Activated CD4-positive, alpha-beta T cell treated with anti-CD3 and anti-CD28 coated beads, Interleukin-2, amount 50 U/mL, for 48 hours (primary cell): ENCODE measurements around the gene SIPA1L3.
A peak's percentile ranks its signal among the peaks of the same experiment; 100 is the strongest.
"Not testable (repeated sequence)": the region's sequence is repeated elsewhere in the genome, so short reads cannot be mapped to it uniquely, and the experiment has no call there.

Experiments used
- DNase-seq, 2 experiments: peaks; one replicate each; pipeline ENCODE4 v3.0.0-alpha.2; 2020

The SIPA1L3 gene, protein sequence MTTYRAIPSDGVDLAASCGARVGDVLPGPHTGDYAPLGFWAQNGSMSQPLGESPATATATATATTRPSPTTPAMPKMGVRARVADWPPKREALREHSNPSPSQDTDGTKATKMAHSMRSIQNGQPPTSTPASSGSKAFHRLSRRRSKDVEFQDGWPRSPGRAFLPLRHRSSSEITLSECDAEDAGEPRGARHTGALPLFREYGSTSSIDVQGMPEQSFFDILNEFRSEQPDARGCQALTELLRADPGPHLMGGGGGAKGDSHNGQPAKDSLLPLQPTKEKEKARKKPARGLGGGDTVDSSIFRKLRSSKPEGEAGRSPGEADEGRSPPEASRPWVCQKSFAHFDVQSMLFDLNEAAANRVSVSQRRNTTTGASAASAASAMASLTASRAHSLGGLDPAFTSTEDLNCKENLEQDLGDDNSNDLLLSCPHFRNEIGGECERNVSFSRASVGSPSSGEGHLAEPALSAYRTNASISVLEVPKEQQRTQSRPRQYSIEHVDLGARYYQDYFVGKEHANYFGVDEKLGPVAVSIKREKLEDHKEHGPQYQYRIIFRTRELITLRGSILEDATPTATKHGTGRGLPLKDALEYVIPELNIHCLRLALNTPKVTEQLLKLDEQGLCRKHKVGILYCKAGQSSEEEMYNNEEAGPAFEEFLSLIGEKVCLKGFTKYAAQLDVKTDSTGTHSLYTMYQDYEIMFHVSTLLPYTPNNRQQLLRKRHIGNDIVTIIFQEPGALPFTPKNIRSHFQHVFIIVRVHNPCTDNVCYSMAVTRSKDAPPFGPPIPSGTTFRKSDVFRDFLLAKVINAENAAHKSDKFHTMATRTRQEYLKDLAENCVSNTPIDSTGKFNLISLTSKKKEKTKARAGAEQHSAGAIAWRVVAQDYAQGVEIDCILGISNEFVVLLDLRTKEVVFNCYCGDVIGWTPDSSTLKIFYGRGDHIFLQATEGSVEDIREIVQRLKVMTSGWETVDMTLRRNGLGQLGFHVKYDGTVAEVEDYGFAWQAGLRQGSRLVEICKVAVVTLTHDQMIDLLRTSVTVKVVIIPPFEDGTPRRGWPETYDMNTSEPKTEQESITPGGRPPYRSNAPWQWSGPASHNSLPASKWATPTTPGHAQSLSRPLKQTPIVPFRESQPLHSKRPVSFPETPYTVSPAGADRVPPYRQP (N-terminal part only)

DNA sequence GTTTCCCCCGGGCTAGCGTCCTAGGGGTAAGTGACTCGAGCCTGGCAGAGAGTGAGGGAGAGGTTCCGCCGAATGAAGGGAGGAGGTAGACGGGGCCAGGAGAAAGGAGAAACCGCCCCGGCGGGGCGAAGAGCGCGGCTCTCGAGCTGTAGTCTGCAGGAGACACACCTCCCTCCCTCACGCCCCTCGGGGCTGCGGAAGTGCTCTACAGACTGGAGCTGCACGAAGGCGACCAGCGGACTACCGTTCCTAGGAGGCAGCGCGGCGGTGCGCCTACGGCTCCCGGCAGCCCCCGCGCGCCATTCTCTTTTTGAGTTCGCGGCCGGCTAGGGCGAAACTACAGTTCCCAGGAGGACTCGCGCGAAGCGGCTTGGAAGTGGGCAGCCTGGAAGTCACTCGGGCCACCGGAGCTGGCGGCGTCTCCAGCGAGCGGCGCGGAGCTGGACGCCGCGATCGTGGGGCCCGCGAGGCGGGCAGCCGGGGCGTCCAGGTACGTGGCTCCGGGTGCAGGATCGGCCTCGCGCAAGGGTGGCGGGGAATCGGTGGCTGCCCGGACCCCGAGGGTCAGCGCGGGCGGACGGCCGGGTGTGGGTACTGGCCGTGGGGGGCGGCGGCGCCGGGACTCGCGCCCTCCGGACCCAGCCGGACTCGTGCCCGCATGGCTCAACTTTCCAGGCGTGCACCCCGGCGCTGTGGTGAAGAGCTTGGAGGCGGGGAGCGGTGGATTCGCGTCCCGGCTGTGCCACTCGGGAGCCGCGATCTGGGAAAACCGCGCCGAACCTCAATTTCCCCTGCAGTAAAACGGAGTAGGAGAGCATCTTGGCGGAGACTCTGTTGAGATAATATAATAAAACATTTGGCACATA is at the start of gene SIPA1L3:
Gene SIPA1L3, plus strand, starts transcription at position 340 of the 866 bp plus-strand sequence. CDS start 174,358 bp downstream, outside the sequence.
- peak; percentile 93 to 94 for DNase-seq

DNA sequence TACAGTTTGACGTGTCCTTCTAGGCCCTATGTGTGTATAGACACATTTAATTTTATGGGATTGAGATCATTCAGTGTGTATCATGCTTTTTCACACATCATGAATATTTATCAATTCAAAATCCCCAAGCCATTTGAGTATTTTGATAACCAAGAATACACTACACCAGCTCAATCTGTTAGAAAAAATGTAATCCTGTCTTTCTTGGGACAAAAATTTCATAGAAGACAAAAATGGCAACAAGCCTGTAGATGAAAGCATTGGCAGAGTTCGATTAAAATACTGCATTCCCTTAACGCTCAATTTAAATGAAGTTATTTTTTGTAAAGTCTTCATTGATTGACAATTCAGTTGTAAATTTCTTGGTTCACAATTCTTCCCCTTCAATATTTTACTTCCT is 42.5 kb upstream of the SIPA1L3 start:
- DNase-seq = no peak

DNA sequence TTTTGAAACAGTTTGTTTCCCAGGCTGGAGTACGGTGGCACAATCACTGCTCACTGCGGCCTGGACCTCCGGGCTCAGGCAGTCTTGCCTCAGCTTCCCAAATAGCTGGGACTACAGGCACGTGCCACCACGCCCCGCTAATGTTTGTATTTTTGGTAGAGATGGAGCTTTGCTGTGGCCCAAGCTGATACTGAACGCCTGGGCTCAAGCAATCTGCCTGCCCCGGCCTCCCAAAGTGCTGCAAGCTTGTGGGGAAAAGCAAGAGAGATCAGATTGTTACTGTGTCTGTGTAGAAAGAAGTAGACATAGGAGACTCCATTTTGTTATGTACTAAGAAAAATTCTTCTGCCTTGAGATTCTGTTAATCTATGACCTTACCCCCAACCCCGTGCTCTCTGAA is 41.1 kb upstream of the SIPA1L3 start:
- DNase-seq = not testable (repeated sequence)

DNA sequence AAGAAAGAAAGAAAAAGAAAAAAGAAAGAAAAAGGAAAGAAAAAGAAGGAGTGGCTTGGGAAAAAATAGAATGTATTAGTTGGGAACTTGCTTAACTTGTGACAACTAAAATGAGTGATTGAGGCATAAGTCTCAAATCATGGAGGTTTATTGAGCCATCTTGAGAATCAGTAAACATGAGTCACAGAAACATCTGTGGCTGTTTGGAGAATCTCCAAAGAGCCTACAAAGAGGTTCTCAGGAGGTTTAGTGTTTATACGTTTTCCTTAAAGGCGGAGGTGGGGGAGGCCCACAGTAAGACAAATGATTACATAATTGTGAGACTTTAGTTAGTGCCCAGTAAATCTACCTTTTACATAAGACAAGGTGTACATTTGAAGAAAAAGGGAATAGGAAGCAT is 39.2 kb upstream of the SIPA1L3 start:
- DNase-seq = no peak

DNA sequence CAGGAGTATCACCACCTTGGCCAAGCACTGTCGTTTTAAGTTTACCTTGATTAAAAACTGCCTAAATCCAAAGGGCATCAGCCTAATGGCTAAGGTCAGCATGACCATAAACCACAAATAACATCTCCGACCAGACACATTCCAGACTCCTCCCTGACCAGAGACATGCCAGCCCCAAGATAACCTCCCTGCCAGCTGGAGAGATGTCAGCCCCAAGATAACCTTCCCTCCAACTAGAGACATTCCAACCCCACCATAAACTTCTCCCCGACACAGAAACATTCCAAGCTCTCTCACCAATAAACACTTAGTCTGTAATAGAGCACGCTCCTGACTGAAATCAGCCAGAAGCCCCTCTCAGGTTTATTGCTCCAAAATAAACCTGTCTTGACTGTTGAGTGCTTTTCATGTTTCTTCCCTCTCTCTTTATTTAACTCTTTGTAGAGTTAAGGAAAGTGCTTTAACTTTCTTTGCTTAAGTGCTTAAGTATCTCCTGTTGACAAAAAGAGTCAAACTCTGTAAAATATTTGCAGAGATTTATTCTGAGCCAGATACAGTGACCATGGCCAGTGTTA is 37.2 kb upstream of the SIPA1L3 start:
- DNase-seq = no peak

DNA sequence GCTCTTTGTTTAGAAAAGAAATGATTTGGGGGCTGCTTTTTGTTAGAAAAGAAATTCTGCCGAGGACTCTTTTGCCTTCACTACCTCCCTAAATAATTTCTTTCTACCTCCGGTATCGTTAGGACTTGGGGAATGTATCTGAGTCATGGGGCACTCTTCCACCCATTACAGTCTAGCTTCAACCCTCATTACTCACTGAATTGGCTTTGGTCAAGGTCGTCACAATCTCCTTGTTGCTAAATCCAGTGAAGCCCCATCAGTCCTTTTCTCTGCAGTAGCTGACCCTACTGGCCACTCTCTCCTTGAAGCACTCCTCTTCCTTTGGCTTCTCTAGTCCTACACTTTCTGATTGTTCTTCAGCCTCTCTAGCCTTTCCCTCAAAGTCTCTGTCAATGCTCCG is 34.6 kb upstream of the SIPA1L3 start:
- no peak for DNase-seq

DNA sequence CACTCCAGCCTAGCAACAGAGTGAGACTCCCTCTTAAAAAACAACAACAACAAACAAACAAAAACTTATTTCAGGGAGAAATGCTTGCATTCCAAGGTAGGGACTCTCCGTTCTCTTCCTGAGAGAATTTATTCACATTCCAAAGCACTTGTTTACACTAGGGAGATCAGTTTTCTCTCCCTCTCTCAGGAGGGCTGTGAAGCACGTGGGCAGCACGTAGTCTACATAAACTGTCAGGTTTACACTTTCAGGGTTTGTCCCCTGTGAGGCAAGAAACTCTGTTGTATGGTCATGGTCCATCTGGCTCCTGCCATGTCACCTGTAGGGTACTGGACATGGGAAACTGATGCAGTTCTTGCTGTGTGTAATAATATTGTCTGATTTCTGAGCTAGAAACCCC is 32.2 kb upstream of the SIPA1L3 start:
- no peak for DNase-seq

DNA sequence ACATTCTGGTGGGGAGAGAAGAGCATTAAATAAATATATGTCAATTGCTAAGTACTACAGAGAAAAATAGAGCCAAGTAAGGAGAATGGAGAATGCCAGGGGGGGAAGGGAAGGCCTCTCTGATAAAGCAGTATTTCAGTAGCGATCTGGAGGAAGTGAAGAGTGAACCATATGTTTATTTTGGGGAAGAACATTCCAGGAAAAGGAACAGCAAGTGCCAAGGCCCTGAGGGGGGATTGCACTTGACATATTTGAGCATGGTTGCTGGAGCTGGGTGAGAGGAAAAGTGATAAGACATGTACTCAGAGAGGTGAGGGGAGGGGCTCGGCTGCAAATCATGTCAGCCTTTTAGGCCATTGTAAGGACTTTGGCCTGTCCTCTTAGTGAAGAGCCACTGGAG is 31.0 kb upstream of the SIPA1L3 start:
- no peak for DNase-seq

DNA sequence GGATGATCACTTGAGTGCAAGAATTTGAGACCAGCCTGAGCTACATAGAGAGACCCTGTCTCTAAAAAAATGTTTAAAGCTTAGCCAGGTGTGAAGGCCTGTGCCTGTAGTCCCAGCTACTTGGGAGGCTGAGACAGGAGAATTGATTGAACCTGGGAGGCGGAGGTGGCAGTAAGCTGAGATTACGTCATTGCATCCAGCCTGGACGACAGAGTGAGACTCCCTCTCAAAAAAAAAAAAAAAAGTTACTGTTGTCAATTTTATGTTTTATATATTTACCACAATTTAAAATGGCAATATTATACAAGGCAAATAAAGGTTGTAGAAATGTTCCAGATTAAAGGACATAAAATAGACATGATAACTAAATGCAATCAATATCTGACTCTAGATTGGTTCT is 29.9 kb upstream of the SIPA1L3 start:
- DNase-seq = no peak

DNA sequence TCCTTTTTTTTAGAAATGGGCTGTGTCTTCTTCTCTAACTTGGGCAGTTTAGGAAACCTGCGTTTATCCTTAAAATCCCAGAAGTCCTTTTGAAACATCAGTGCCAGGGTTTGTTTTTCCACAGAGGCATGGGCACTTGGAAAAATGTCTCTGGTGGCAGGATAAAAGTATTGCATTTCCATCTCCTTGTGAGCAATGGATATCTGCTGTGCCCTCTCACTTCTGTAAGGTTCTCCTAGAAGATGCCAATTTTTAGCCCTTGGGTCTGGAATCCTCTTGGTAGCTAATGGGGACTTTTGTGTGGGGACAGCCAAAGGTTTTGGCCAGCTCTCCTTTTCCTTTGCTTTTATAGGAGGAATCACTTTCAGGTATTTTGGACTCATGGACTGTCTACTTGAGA is 21.6 kb upstream of the SIPA1L3 start:
- no peak for DNase-seq

DNA sequence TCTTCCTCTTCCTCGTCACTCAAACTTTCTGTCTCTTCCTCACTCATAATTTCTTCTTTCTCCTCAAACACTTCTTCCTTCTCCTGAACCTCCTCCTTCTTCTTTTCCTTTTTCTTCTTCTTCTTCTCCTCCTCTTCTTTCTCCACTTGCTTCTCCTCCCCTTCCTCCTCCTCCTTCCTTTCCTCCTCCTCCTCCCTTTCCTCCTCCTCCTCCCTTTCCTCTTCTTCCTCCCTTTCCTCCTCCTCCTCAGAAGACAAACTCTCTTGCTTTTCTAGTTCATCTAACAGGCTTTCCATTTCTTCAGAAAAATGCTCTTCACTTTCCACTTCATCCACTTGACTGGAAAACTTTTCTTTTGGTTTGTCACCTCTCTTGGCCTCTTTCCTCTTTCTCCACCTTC is 20.4 kb upstream of the SIPA1L3 start:
- no peak for DNase-seq

DNA sequence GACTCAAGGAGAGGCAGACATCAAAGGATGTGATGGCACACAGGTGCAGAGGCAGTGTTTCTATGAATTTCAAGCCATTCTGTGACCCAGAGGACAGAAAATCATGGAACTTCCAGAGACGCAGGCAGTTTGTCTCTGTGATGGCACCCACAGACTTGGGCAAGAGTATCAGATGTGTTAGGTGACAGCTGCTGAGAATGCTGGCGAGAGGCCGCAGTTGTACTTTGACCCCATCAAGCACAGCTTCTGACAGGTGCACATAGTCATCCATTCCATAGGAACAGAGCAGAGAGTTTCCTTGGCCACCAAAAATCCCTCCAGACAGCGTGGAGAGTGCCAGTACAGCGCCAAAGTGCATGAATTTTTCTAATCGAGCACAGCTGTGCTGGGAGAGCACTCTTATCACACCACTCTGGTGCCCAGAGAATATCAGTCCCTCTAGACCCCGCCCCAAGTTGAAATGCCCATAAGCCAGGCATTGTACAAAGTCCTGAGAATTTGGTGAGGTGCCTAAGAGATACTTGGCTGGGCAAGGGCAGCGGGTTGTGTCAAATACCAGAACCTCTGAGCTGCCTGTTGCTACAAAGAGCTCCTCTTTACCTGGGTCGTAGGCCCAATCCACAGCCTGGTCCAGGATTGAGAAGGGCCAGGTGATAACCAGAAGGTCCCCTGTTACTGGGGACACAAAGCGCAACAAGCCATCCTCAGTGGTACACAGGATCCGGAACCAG is 13.0 kb upstream of the SIPA1L3 start:
- no peak for DNase-seq

DNA sequence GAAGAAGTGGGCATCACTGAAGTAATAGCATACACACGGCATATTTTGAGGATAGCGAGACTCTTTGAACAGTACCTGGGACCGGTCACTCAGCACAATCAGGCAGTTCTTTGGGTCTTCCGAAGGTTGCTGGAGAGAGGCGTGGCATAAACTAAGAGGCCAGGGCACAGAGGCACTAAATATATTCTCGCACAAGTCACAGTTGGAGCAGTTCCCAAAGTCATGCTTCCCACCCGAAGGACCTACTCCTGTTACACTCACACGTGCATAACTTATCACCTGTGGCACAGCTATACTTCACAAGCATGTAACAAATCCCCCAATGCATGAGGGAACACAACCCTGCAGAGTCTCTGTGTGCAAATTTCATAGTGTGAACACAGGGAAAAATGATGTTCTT is 10.8 kb upstream of the SIPA1L3 start:
- DNase-seq = no peak

DNA sequence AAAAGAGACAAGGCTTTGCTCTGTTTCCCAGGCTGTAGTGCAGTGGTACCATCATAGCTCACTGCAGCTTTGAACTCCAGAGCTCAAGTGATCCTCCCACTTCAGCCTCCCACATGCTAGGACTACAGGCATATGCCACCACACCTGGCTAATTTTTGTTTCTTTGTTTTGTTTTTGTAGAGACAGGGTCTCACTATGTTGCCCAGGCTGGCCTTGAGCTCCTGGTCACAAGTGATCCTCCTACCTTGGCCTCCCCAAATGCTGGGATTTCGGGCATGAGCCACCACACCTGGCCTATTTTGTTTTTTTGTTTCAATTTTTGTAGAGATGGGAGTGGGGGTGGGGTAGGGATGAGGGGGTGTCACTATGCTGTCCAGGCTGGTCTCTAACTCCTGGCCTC is 7.6 kb upstream of the SIPA1L3 start:
- DNase-seq = no peak

DNA sequence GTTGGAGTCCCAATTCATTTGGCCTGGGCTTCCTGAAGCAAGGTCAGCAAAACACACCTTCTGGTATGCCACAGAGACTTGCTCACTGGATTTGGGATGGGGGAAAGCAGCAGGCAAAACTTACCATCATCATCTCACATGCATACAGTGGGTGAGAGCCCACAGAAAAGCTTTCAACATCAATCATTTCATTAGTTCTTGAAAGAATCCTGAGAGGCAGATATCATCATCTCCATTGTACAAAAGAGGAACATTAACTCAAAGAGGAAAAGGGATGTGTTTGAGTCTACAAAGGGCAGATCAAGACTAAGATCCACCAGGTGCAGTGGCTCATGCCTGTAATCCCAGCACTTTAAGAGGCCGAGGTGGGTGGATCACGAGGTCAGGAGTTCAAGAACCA is 7.0 kb upstream of the SIPA1L3 start:
- no peak for DNase-seq

DNA sequence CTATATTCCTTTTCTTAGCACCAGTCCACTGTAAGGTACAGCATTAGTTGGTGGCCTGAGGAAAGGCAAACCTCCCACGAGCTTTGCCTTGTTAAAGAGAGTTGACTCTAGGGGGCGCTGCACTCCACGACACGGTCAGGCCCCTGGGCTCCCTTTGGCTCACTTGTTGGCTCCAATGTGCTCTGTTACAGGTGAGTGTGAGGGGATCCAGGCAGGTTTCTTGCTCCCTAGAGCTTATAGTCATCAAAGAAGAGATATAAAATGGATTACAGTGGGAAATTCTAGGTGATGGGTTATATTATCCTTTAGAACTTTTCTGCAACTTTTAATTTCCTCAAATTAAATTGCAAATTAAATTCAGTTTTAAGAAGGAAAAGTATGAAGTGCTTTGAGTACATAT is 4.3 kb upstream of the SIPA1L3 start:
- DNase-seq = peak; percentile 86 to 90

DNA sequence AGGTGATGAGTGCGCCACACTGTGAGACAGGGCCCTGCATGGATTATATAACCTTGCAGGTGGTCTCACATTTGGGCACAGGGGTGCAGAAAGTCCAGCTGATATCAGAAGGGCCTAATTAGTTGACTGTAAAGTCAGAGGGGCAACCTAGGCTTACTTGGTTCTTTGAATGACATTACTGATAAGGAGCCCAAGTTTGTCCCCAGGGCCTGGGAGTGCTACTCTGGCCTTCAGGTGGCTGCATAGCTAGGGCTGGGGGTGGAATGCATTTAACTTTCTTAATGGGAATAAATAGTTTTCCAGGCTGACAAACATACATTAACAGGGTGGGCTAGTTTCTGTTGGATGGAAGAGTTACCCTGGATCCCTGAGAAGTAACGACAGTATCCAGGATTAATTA is 3.9 kb upstream of the SIPA1L3 start:
- DNase-seq = no peak

DNA sequence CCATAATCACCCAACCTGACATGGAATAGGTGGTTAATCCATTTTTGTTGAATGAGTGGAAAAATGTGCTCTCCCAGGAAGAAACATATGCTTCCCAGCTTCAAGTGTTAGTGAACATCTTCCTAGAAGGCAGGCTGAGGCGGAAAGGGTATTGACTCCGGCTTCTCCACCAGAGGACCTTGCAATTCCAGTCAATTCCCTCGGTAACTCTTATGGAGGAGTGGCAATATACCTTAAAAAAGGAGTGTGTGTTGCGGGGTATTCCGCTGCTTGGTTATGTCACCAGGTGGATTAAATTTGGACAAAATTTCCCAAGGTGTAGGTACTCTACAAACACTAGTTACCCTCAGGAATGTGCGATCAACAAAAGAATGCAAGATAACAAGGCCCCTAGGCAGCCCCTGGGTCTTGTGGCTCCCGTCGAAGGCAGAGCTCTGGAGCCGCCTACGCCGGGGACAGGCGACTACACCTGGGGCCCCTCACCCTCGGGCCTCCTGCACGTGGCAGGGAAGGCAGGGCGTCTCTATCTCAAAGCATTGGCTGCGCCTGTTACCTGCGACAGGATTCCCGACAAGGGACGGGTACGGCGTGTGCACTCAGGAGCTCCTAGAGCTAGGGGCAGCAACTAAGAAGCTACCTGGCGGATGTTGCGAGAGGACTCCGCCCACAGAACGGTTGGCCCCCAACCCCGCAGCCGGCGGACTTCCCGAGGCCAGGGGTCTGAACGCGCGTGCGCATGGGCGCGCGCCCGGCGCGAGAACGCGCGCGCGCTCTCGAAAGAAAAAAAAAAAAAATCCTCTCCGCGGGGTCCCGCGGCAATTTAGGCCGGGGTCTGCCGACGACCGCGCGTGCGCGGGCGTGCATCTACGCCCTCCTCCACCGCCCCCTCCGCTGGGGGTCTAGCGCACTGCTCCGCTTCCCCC is 801 bp upstream of the SIPA1L3 start, which contains the start of gene WDR87:
Gene WDR87, minus strand, starts transcription at position 649 of the 923 bp plus-strand sequence. CDS start 8,355 bp downstream, outside the sequence.
- DNase-seq = peak; percentile 48 to 52

DNA sequence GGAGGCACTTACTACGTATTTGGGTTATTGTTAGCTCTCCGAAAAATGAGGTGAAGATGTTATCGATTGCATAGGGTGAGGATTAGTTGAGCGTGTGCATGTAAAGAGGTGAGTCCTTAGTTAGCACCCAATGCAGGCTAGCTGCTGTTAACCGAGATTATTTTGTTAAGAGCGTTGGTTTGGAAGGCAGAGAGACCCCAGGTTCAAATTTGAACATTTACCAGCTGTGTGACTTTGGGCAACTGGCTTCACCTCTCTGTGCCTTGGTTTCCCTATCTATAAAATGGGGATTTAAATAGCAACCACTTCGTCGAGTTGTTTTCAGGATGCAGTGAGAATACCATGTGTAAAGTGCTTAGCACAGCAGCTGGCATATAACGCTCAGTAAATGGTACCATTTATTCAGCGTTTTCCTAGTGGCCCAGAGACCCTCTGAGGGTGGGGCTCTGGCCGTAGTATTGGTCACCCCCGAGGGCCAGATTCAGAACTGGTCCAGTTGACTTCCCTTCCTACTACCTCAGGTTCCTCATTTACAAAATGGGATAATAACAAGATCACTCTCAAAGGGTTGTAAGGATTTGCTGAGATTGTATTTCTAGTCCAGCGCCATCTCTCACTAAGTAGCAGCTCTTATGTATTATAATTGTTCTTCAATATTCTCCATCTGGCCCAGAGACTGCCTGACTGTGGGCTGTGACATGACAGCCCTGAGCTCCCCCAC is 887 bp downstream of the SIPA1L3 start:
- DNase-seq = no peak
